CD14-positive monocyte (primary cell): Measurements from ENCODE around the gene GRIK5. TPM values are rescaled to one million over a fixed set of nuclear protein-coding genes. Genes with fewer than 3 reads are reported as not detected.
A peak's percentile ranks its signal among the peaks of the same experiment; 100 is the strongest.

Source experiments
- DNase-seq, 3 donors: peaks; one replicate each; pipeline ENCODE4 v3.0.0-alpha.2; 2011 to 2022
- H2AFZ ChIP-seq: 2 replicates; pipeline ENCODE4 v1.6.0; 2012; ENCODE audit warnings: mild to moderate bottlenecking, low read depth, low read length, inconsistent platforms; ENCODE audit not compliant: insufficient read depth, poor library complexity, severe bottlenecking
- H3K27ac ChIP-seq, 2 donors: 1 replicate in 1 of 2; 2 replicates in 1 of 2; pipeline ENCODE4 v1.5.1; 2012 to 2013; ENCODE audit warnings: low read length in 2 of 2, control low read depth in 1 of 2, inconsistent platforms in 1 of 2, low read depth in 1 of 2, mild to moderate bottlenecking in 1 of 2
- H3K27me3 ChIP-seq, 2 donors: one replicate each; pipeline versions ENCODE4 v1.6.0 to v1.6.1; 2011 to 2013; ENCODE audit warnings: low read length in 2 of 2; ENCODE audit not compliant: control insufficient read depth in 2 of 2, insufficient read depth in 2 of 2
- H3K36me3 ChIP-seq, 2 donors: replicated peaks in 1 of 2; 1 replicate in 1 of 2; 2 replicates in 1 of 2; pipeline versions ENCODE4 v1.5.1 to v1.6.1; 2012 to 2013; ENCODE audit warnings: low read length in 2 of 2, control low read depth in 1 of 2, inconsistent platforms in 1 of 2, mild to moderate bottlenecking in 1 of 2; ENCODE audit not compliant: insufficient read depth in 2 of 2, control insufficient read depth in 1 of 2
- H3K4me1 ChIP-seq, 2 donors: 1 replicate in 1 of 2; 2 replicates in 1 of 2; pipeline versions ENCODE4 v1.5.1 to v1.6.1; 2012 to 2013; ENCODE audit warnings: low read length in 2 of 2, control low read depth in 1 of 2, inconsistent platforms in 1 of 2, mild to moderate bottlenecking in 1 of 2, moderate library complexity in 1 of 2; ENCODE audit not compliant: insufficient read depth in 2 of 2, control insufficient read depth in 1 of 2
- H3K4me2 ChIP-seq: replicated peaks from 2 replicates; pipeline ENCODE3; 2012; ENCODE audit warnings: low read length, moderate library complexity, mild to moderate bottlenecking; ENCODE audit not compliant: poor library complexity, severe bottlenecking; ENCODE audit errors: extremely low read depth
- H3K4me3 ChIP-seq, 3 experiments: fragments of 200-600 bp in 1 of 3; sonication (generic) in 1 of 3; replicated peaks in 1 of 3; 1 replicate in 2 of 3; 2 replicates in 1 of 3; pipeline ENCODE4 v1.5.1; 2011 to 2013; ENCODE audit warnings: low read length in 3 of 3, mild to moderate bottlenecking in 3 of 3, control low read depth in 2 of 3, low read depth in 2 of 3, inconsistent platforms in 1 of 3, moderate library complexity in 1 of 3
- H3K79me2 ChIP-seq: 2 replicates; pipeline ENCODE4 v1.6.0; 2012; ENCODE audit warnings: mild to moderate bottlenecking, control low read depth, inconsistent platforms, low read length, moderate library complexity; ENCODE audit not compliant: insufficient read depth
- H3K9ac ChIP-seq: 2 replicates; pipeline ENCODE4 v1.6.0; 2017; ENCODE audit warnings: low read length, mild to moderate bottlenecking; ENCODE audit not compliant: insufficient read depth, poor library complexity, severe bottlenecking
- H3K9me3 ChIP-seq, 2 donors: replicated peaks in 1 of 2; 1 replicate in 1 of 2; 2 replicates in 1 of 2; pipeline versions ENCODE4 v1.5.1 to v1.6.1; 2012 to 2013; ENCODE audit warnings: low read length in 2 of 2, control low read depth in 1 of 2; ENCODE audit not compliant: control insufficient read depth in 1 of 2, insufficient read depth in 1 of 2
- H4K20me1 ChIP-seq: 2 replicates; pipeline ENCODE4 v1.6.0; 2012; ENCODE audit warnings: mild to moderate bottlenecking, low read length, control low read depth, moderate library complexity; ENCODE audit not compliant: insufficient read depth
- H3K27ac Mint-ChIP-seq, 7 donors: one replicate each; pipeline ENCODE4 v1.8.0; 2020; ENCODE audit warnings: mild to moderate bottlenecking in 7 of 7, mixed read lengths in 7 of 7, moderate library complexity in 6 of 7, inconsistent platforms in 2 of 7
- H3K27me3 Mint-ChIP-seq, 3 donors: one replicate each; pipeline ENCODE4 v1.8.0; 2021 to 2022; ENCODE audit warnings: low read depth in 3 of 3, mild to moderate bottlenecking in 3 of 3, mixed read lengths in 3 of 3, moderate library complexity in 3 of 3, inconsistent platforms in 1 of 3
- H3K36me3 Mint-ChIP-seq, 2 donors: one replicate each; pipeline ENCODE4 v1.8.0; 2020; ENCODE audit warnings: mixed read lengths in 2 of 2, inconsistent platforms in 1 of 2, mild to moderate bottlenecking in 1 of 2
- H3K4me1 Mint-ChIP-seq: one replicate; pipeline ENCODE4 v1.8.0; 2020; ENCODE audit warnings: mild to moderate bottlenecking, mixed read lengths
- H3K4me3 Mint-ChIP-seq, 2 donors: one replicate each; pipeline ENCODE4 v1.8.0; 2020; ENCODE audit warnings: mild to moderate bottlenecking in 2 of 2, mixed read lengths in 2 of 2, moderate library complexity in 1 of 2
- H3K9me3 Mint-ChIP-seq, 7 donors: one replicate each; pipeline ENCODE4 v1.8.0; 2020 to 2022; ENCODE audit warnings: mixed read lengths in 7 of 7, mild to moderate bottlenecking in 6 of 7, moderate library complexity in 6 of 7, inconsistent platforms in 2 of 7
- WGBS: methylation state at CpG from one replicate; pipeline ENCODE4 v1.1.5; 2013; ENCODE audit warnings: missing lambda C conversion rate; ENCODE audit not compliant: insufficient coverage; 5-methylcytosine and 5-hydroxymethylcytosine counted together
- intact Hi-C, 2 donors: fragments of 100-400 bp; cut with micrococcal nuclease; formaldehyde crosslinking; loops; one replicate each; pipeline versions ENCODE4 v1.15.0 to v1.15.1; 2023
- polyA plus RNA-seq, 3 donors: library from polyadenylated mRNA; depleted of rRNA in 1 of 3; unstranded in 2 of 3; stranded (reverse) in 1 of 3; fragments of 300-500 nt in 2 of 3; fragments of >200 nt in 1 of 3; fragmentation: Illumina TruSeq in 2 of 3; gene quantifications; 1 replicate in 2 of 3; 2 replicates in 1 of 3; pipeline ENCODE4 v1.2.3, GENCODE V29; 2012 to 2021
- TF ChIP-seq, protein P1 (sequence below): fragments of 200-600 bp; IDR thresholded peaks from one replicate; pipeline ENCODE4 v1.8.0; 2022; ENCODE audit warnings: antibody characterized with exemption, mild to moderate bottlenecking

The GRIK5 gene
- polyA plus RNA-seq, 3 donors, result 0.12 to 0.28 TPM; not detected in 1

DNA sequence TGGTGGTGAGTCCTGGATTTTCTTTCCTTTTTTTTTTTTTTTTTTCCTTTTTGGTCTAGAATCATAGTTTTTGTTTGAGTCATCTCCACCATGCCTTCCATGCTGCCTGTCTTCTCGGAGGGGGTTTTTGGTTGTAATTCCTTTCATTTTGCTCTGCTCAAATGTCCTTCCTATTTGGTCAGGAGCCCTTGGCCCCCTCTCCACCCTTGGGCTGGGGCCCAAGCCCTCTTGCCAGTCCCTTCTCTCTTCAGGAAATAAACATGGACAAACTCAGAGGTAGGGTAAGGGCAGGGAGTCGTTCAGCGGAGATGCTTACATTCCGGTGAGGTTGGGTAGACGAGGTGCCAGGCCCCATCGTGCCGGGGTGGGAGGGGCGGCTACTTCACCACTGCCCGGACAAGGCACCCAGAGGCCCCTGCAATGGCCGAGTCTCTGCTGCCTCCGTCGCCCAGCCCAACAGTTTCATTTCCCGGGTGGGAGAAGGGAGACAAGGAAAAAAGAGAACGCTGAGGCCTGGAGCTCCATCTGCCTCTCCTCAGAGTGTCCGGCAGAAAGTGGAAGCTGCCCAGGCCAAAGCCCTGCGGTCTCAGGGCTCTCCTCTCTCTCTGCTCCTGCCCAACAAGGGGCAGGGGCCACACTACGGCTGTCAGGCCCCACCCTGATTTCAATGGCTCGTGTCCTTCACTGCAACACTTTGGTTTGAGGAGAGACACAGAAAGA, 18.6 kb upstream of the GRIK5 start:
- Histone ChIP-seq H3K4me1 (peaks cover 14 to 17% of the 10 kb centered on the region in 2 donors), H3K4me3 (no peak overlapping the region), H3K9me3 (no peaks in the 10 kb centered on the region), H2AFZ (no peak overlapping the region), H3K27ac (peak overlapping the region in 1 of 2 donors; percentile 36), H3K4me2 (no peak overlapping the region), H4K20me1 (peaks cover 76% of the 10 kb centered on the region), H3K36me3 (peaks cover 25 to 32% of the 10 kb centered on the region in 2 donors), H3K79me2 (no peaks in the 10 kb centered on the region), H3K9ac (no peak overlapping the region), H3K27me3 (no peaks in the 10 kb centered on the region)
- intact Hi-C loops, result no loop called here
- Mint-ChIP-seq H3K4me1 (peaks cover 32% of the 10 kb centered on the region), H3K27me3 (peaks cover 0 to 4% (median 3%) of the 10 kb centered on the region in 3 donors), H3K4me3 (no peak overlapping the region), H3K27ac (peak overlapping the region in 3 of 7 donors; percentile 2 to 57 (median 15)), H3K9me3 (no peaks in the 10 kb centered on the region), H3K36me3 (peaks cover 25 to 33% of the 10 kb centered on the region in 2 donors)
- DNase-seq, result no peak
- WGBS, result 80% methylated on average over 14 of the region's 18 CpGs
- TF ChIP-seq, protein P1, sequence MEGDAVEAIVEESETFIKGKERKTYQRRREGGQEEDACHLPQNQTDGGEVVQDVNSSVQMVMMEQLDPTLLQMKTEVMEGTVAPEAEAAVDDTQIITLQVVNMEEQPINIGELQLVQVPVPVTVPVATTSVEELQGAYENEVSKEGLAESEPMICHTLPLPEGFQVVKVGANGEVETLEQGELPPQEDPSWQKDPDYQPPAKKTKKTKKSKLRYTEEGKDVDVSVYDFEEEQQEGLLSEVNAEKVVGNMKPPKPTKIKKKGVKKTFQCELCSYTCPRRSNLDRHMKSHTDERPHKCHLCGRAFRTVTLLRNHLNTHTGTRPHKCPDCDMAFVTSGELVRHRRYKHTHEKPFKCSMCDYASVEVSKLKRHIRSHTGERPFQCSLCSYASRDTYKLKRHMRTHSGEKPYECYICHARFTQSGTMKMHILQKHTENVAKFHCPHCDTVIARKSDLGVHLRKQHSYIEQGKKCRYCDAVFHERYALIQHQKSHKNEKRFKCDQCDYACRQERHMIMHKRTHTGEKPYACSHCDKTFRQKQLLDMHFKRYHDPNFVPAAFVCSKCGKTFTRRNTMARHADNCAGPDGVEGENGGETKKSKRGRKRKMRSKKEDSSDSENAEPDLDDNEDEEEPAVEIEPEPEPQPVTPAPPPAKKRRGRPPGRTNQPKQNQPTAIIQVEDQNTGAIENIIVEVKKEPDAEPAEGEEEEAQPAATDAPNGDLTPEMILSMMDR, result no peak

DNA sequence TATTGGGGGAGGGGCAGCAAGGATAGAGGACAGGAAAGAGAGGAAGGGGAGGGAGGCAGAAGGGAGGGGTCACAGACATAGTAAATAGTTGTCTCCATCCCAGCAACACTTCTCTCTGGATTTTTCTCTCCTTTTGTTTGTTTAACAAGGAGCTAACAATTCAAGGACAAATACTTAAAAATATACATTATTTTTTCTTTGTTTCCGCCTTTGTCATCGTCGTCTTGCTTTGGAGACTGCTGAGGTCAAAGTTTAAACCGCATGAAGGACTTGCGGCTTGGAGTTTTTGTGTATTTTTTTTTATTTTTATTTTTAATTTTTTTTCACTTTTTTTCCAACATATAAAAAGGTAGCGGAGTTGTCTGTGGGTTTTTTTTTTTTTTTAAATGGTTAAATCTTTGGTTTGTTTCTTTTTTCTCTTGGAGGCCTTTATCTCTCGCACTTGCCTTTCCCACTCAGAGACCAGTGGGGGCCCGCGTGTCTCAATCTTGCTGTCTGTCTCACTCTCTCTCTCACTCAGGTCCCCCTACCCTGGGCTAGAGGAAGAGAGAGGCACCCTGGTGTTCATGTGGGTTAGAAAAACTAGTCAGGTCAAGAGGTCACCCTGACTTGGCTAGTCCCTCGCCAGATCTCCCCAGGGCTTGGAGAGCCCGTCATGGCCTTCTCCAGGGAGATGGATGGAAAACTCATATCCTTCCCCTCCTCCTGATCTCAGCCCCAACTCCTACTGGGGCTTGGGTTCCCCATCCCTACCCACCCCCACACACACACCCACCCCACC, 17.0 kb upstream of the GRIK5 start:
- no peaks in the 10 kb centered on the region for H3K9me3 ChIP-seq
- DNase-seq, result no peak
- no peaks in the 10 kb centered on the region for H3K79me2 ChIP-seq
- no peak overlapping the region for H2AFZ ChIP-seq
- intact Hi-C loops, result no loop called here
- no peaks in the 10 kb centered on the region for H3K9me3 Mint-ChIP-seq
- no peak overlapping the region for H3K4me3 Mint-ChIP-seq
- no CpG with 5 or more reads among the region's 11 CpGs for WGBS
- peaks cover 64% of the 10 kb centered on the region for H4K20me1 ChIP-seq
- H3K4me1 Mint-ChIP-seq, result peaks cover 30% of the 10 kb centered on the region
- peaks cover 0 to 5% (median 3%) of the 10 kb centered on the region in 3 donors for H3K27me3 Mint-ChIP-seq
- TF ChIP-seq, protein P1, result no peak
- peaks cover 18 to 26% of the 10 kb centered on the region in 2 donors for H3K36me3 Mint-ChIP-seq
- H3K9ac ChIP-seq, result no peak overlapping the region
- H3K27ac Mint-ChIP-seq, result peak overlapping the region in 1 of 7 donors; percentile 46
- H3K4me3 ChIP-seq, result no peak overlapping the region
- peaks cover 11 to 23% of the 10 kb centered on the region in 2 donors for H3K36me3 ChIP-seq
- H3K27me3 ChIP-seq, result no peaks in the 10 kb centered on the region
- H3K4me2 ChIP-seq, result no peak overlapping the region
- H3K4me1 ChIP-seq, result peaks cover 14 to 17% of the 10 kb centered on the region in 2 donors
- H3K27ac ChIP-seq, result no peak overlapping the region
